Right ventricle myocardium superior (tissue), 1 donor: ENCODE data around the gene MYBPC2. TPM values are rescaled to one million over a fixed set of nuclear protein-coding genes. Genes with fewer than 3 reads are reported as not detected.
"Not testable (repeated sequence)": the region's sequence is repeated elsewhere in the genome, so short reads cannot be mapped to it uniquely, and the experiment has no call there.

Experiments
- ATAC-seq: fragments of 200-7000 bp; cut with Tn5 transposase; one replicate; pipeline ENCODE4 v1.9.1; 2020; ENCODE audit warnings: mild to moderate bottlenecking; ENCODE audit not compliant: poor library complexity
- DNase-seq: peaks from one replicate; pipeline ENCODE4 v3.0.0-alpha.2; 2020
- intact Hi-C: fragments of 100-400 bp; cut with DNase I; formaldehyde crosslinking; loops from one replicate; pipeline ENCODE4 v1.11.2; 2022
- total RNA-seq: library from RNA; stranded (reverse); fragmentation: NEBNext Ultra II Directional; extraction: Animal tissue kit (Norgen Biotek cat#: 25700); gene quantifications from one replicate; pipeline ENCODE4 v1.2.1, GENCODE V29; 2021
- donor health status: DM: no; HTN: yes; CAD: no; lungs with severe emphysema.

MYBPC2 gene
- total RNA-seq, 1 donor from 2014 or later: not detected

- intact Hi-C loops: no loop called here
- ATAC-seq (no peak), DNase-seq (no peak)
These were observed 10.1 kb upstream of the MYBPC2 start for GRCh38 chr19:50422397-50423278.

- intact Hi-C loops: no loop called here
- ATAC-seq (no peak), DNase-seq (no peak)
These were observed 9.2 kb upstream of the MYBPC2 start for GRCh38 chr19:50423279-50424113.

- ATAC-seq (no peak), DNase-seq (no peak)
- intact Hi-C loops: no loop called here
These were observed 7.1 kb upstream of the MYBPC2 start for GRCh38 chr19:50425581-50425980.

- no peak for DNase-seq
- no peak for ATAC-seq
- intact Hi-C loops: no loop called here
These were observed 5.3 kb upstream of the MYBPC2 start for GRCh38 chr19:50427318-50427925.

GRCh38 chr19:50427997-50428425 lies 4.7 kb upstream of the MYBPC2 start:
- peak; percentile 93 for DNase-seq

GRCh38 chr19:50428772-50429463 lies 3.8 kb upstream of the MYBPC2 start:
- DNase-seq: no peak
- ATAC-seq: no peak
- intact Hi-C loops: no loop called here

More at GRCh38 chr19:50427997-50428425, 4.7 kb upstream of the MYBPC2 start:
- ATAC-seq: peak; percentile 79
- intact Hi-C loops: no loop called here

GRCh38 chr19:50430888-50431342 lies 1.8 kb upstream of the MYBPC2 start:
- DNase-seq (no peak), ATAC-seq (no peak)
- intact Hi-C loops: no loop called here

- DNase-seq (peak; percentile 90), ATAC-seq (peak; percentile 95)
- intact Hi-C loops: no loop called here
These were observed 1.1 kb upstream of the MYBPC2 start for GRCh38 chr19:50431343-50432220.

GRCh38 chr19:50433201-50434180 lies 799 bp downstream of the MYBPC2 start:
- ATAC-seq: no peak
- DNase-seq: no peak
- intact Hi-C loops: no loop called here

GRCh38 chr19:50434525-50434924 lies 1.8 kb downstream of the MYBPC2 start:
- intact Hi-C loops: no loop called here
- DNase-seq (no peak), ATAC-seq (no peak)

GRCh38 chr19:50435221-50435620 lies 2.5 kb downstream of the MYBPC2 start:
- DNase-seq: no peak
- no peak for ATAC-seq
- intact Hi-C loops: no loop called here

- intact Hi-C loops: no loop called here
- ATAC-seq: no peak
- DNase-seq: no peak
These were observed 2.9 kb downstream of the MYBPC2 start for GRCh38 chr19:50435627-50436026.

- no peak for ATAC-seq
- no peak for DNase-seq
- intact Hi-C loops: no loop called here
These were observed 5.3 kb downstream of the MYBPC2 start for GRCh38 chr19:50437862-50438449.

- ATAC-seq, DNase-seq, intact Hi-C loops: not testable (repeated sequence)
These were observed 6.4 kb downstream of the MYBPC2 start for GRCh38 chr19:50439130-50439529.

- no peak for ATAC-seq
- DNase-seq: no peak
- intact Hi-C loops: no loop called here
These were observed 11.4 kb downstream of the MYBPC2 start for GRCh38 chr19:50444059-50444458.

GRCh38 chr19:50447053-50447452 lies 14.4 kb downstream of the MYBPC2 start:
- DNase-seq: no peak
- intact Hi-C loops: no loop called here
- ATAC-seq: no peak
